HepG2 (cell line): Measurements from ENCODE around the gene PXT1. TPM values are rescaled to one million over a fixed set of nuclear protein-coding genes. Genes with fewer than 3 reads are reported as not detected.
A peak's percentile ranks its signal among the peaks of the same experiment; 100 is the strongest.

Source experiments
- AKAP8 ChIP-seq: sonication (generic); formaldehyde crosslinking; IDR thresholded peaks from 2 replicates; pipeline ENCODE4 v1.5.1; 2020; ENCODE audit warnings: mild to moderate bottlenecking, missing genetic modification reagents
- GPBP1L1 ChIP-seq: sonication (generic); formaldehyde crosslinking; IDR thresholded peaks from 2 replicates; pipeline ENCODE4 v1.5.0; 2020; ENCODE audit warnings: mild to moderate bottlenecking, missing genetic modification reagents
- JUND ChIP-seq: sonication (generic); formaldehyde crosslinking; IDR thresholded peaks from 2 replicates; pipeline ENCODE4 v1.8.0; 2022; ENCODE audit warnings: mild to moderate bottlenecking, missing genetic modification reagents
- MBNL3 ChIP-seq: fragments of 250-450 bp; sonication (Bioruptor Pico); conservative IDR thresholded peaks from 2 replicates; pipeline ENCODE4 v1.8.0; 2022; ENCODE audit warnings: mild to moderate bottlenecking, inconsistent platforms
- PAF1 ChIP-seq: IDR thresholded peaks from 2 replicates; pipeline ENCODE4 v1.6.1; 2016; ENCODE audit warnings: missing genetic modification reagents, missing compliant biosample characterization
- PHF5A ChIP-seq: IDR thresholded peaks from one replicate; pipeline ENCODE4 v1.6.1; 2018; ENCODE audit warnings: low read depth, missing genetic modification reagents; ENCODE audit not compliant: unreplicated experiment
- PRMT3 ChIP-seq: sonication (generic); formaldehyde crosslinking; IDR thresholded peaks from 2 replicates; pipeline ENCODE4 v1.8.1; 2022; ENCODE audit warnings: low read depth, mild to moderate bottlenecking, moderate library complexity, missing genetic modification reagents, borderline replicate concordance
- ZNF253 ChIP-seq: sonication (generic); formaldehyde crosslinking; IDR thresholded peaks from 2 replicates; pipeline ENCODE4 v1.8.0; 2022; ENCODE audit warnings: mild to moderate bottlenecking, missing genetic modification reagents, borderline replicate concordance
- ZNF337 ChIP-seq: sonication (generic); formaldehyde crosslinking; IDR thresholded peaks from 2 replicates; pipeline ENCODE4 v1.5.1; 2020; ENCODE audit warnings: missing genetic modification reagents, low read depth, mild to moderate bottlenecking, borderline replicate concordance
- ZNF432 ChIP-seq: sonication (generic); formaldehyde crosslinking; IDR thresholded peaks from 2 replicates; pipeline ENCODE4 v1.5.0; 2020; ENCODE audit warnings: missing genetic modification reagents, mild to moderate bottlenecking, borderline replicate concordance
- ZNF446 ChIP-seq: sonication (generic); formaldehyde crosslinking; IDR thresholded peaks from 2 replicates; pipeline ENCODE4 v1.5.0; 2020; ENCODE audit warnings: mild to moderate bottlenecking, missing genetic modification reagents
- ZNF567 ChIP-seq: sonication (generic); formaldehyde crosslinking; IDR thresholded peaks from 2 replicates; pipeline ENCODE4 v1.8.1; 2023; ENCODE audit warnings: mild to moderate bottlenecking, missing genetic modification reagents, borderline replicate concordance
- ZNF598 ChIP-seq: sonication (generic); formaldehyde crosslinking; IDR thresholded peaks from 2 replicates; pipeline ENCODE4 v1.5.1; 2020; ENCODE audit warnings: mild to moderate bottlenecking, missing genetic modification reagents, borderline replicate concordance
- ZNF619 ChIP-seq: sonication (generic); formaldehyde crosslinking; IDR thresholded peaks from 2 replicates; pipeline ENCODE4 v1.4.0; 2020; ENCODE audit warnings: mild to moderate bottlenecking, missing genetic modification reagents
- ZNF839 ChIP-seq: sonication (generic); formaldehyde crosslinking; IDR thresholded peaks from 2 replicates; pipeline ENCODE4 v1.4.0; 2020; ENCODE audit warnings: missing genetic modification reagents, mild to moderate bottlenecking, borderline replicate concordance
- ZSCAN22 ChIP-seq: sonication (generic); formaldehyde crosslinking; IDR thresholded peaks from 2 replicates; pipeline ENCODE4 v1.4.0; 2020; ENCODE audit warnings: mild to moderate bottlenecking, missing genetic modification reagents
- ZXDC ChIP-seq: sonication (generic); formaldehyde crosslinking; IDR thresholded peaks from 2 replicates; pipeline ENCODE4 v1.5.0; 2020; ENCODE audit warnings: mild to moderate bottlenecking, missing genetic modification reagents
- polyA plus RNA-seq, 8 experiments: library from polyadenylated mRNA; depleted of rRNA in 3 of 8; stranded (reverse) in 7 of 8; unstranded in 1 of 8; fragments of >200 nt; fragmentation: Illumina TruSeq in 4 of 8; extraction: Trizol in 4 of 8; gene quantifications; 2 replicates each; pipeline versions ENCODE4 v1.2.1 to v1.2.3, GENCODE V29; 2011 to 2016; ENCODE audit warnings: low read depth in 4 of 8, missing spikeins in 1 of 8, mixed read lengths in 1 of 8; ENCODE audit not compliant: insufficient read depth in 1 of 8
- total RNA-seq, 5 experiments: library from RNA; depleted of rRNA; stranded (reverse); fragments of >200 nt; fragmentation: Illumina TruSeq; extraction: Trizol; gene quantifications; 2 replicates each; pipeline ENCODE4 v1.2.3, GENCODE V29; 2016; ENCODE audit warnings: low read depth in 1 of 5
- TF ChIP-seq, protein P1 (sequence below): sonication (generic); formaldehyde crosslinking; conservative IDR thresholded peaks from 2 replicates; pipeline ENCODE4 v1.4.0; 2020; ENCODE audit warnings: missing genetic modification reagents
- TF ChIP-seq, protein P2 (sequence below): sonication (generic); formaldehyde crosslinking; IDR thresholded peaks from 2 replicates; pipeline ENCODE4 v1.8.1; 2022; ENCODE audit warnings: low read depth, mild to moderate bottlenecking, missing genetic modification reagents
- TF ChIP-seq, protein P3 (sequence below): IDR thresholded peaks from 2 replicates; pipeline ENCODE4 v1.6.1; 2016; ENCODE audit warnings: missing compliant biosample characterization, missing genetic modification reagents, borderline replicate concordance

Gene PXT1
- total and polyA plus RNA-seq, 2 of the 13 experiments (the other 11 are each of a cell fraction or from before 2014, with no cell fraction given) = 0.04 TPM; not detected in 1

DNA sequence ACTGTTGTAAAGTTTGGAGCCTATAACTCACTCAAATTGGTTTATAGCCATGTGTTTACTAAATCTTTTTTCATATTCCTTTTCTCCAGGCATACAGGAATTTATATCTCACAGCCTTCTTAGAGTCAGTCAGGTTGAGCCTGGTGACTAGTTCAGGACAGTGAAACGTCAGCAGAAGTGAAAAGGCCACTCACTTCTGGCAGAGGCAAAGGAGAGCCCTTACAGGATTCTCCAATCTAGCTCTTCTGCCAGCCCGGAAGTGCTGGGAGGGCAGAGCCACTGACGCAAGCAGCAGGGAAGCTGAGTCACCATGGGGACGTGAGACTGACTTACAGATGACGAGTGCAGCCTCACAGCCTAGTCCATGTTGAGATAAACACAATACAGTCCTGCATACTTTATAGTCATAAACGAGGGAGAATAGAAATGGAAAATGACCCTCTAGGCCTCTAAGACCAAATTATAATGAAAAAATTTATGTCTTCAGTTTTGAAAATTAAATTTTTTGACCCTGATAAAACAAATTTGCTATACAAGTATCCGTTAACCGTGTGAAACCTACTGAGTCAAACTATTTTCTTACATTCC is 1.3 kb downstream of the PXT1 start (continued):
- TF ChIP-seq, protein P1, sequence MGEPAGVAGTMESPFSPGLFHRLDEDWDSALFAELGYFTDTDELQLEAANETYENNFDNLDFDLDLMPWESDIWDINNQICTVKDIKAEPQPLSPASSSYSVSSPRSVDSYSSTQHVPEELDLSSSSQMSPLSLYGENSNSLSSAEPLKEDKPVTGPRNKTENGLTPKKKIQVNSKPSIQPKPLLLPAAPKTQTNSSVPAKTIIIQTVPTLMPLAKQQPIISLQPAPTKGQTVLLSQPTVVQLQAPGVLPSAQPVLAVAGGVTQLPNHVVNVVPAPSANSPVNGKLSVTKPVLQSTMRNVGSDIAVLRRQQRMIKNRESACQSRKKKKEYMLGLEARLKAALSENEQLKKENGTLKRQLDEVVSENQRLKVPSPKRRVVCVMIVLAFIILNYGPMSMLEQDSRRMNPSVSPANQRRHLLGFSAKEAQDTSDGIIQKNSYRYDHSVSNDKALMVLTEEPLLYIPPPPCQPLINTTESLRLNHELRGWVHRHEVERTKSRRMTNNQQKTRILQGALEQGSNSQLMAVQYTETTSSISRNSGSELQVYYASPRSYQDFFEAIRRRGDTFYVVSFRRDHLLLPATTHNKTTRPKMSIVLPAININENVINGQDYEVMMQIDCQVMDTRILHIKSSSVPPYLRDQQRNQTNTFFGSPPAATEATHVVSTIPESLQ = peak; percentile 59; the same call in 1 of the 2 replicates
- no peak for TF ChIP-seq GPBP1L1
- no peak for TF ChIP-seq ZNF598 (CRISPR knock-in tag)
- peak; percentile 88 for TF ChIP-seq JUND (CRISPR knock-in tag)
- no peak for TF ChIP-seq ZXDC (CRISPR knock-in tag)
- TF ChIP-seq ZNF619 (CRISPR knock-in tag) = no peak
- no peak for TF ChIP-seq ZNF432 (CRISPR knock-in tag)
- peak; percentile 64 for TF ChIP-seq PHF5A (CRISPR knock-in tag)
- TF ChIP-seq ZNF337 (CRISPR knock-in tag) = no peak
- TF ChIP-seq, protein P2, sequence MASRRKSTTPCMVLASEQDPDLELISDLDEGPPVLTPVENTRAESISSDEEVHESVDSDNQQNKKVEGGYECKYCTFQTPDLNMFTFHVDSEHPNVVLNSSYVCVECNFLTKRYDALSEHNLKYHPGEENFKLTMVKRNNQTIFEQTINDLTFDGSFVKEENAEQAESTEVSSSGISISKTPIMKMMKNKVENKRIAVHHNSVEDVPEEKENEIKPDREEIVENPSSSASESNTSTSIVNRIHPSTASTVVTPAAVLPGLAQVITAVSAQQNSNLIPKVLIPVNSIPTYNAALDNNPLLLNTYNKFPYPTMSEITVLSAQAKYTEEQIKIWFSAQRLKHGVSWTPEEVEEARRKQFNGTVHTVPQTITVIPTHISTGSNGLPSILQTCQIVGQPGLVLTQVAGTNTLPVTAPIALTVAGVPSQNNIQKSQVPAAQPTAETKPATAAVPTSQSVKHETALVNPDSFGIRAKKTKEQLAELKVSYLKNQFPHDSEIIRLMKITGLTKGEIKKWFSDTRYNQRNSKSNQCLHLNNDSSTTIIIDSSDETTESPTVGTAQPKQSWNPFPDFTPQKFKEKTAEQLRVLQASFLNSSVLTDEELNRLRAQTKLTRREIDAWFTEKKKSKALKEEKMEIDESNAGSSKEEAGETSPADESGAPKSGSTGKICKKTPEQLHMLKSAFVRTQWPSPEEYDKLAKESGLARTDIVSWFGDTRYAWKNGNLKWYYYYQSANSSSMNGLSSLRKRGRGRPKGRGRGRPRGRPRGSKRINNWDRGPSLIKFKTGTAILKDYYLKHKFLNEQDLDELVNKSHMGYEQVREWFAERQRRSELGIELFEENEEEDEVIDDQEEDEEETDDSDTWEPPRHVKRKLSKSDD (CRISPR knock-in tag) = peak; percentile 96
- no peak for TF ChIP-seq ZNF253
- no peak for TF ChIP-seq MBNL3 (CRISPR knock-in tag)
- no peak for TF ChIP-seq ZNF446
- TF ChIP-seq PAF1 (CRISPR knock-in tag) = no peak
- TF ChIP-seq PRMT3 = no peak
- TF ChIP-seq ZSCAN22 (CRISPR knock-in tag) = no peak
- TF ChIP-seq, protein P3, sequence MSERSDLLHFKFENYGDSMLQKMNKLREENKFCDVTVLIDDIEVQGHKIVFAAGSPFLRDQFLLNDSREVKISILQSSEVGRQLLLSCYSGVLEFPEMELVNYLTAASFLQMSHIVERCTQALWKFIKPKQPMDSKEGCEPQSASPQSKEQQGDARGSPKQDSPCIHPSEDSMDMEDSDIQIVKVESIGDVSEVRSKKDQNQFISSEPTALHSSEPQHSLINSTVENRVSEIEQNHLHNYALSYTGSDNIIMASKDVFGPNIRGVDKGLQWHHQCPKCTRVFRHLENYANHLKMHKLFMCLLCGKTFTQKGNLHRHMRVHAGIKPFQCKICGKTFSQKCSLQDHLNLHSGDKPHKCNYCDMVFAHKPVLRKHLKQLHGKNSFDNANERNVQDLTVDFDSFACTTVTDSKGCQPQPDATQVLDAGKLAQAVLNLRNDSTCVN (CRISPR knock-in tag) = 0 out of 2 replicates have a peak, but pooled peaks have one; percentile 74
- TF ChIP-seq AKAP8 (CRISPR knock-in tag) = no peak
- TF ChIP-seq ZNF567 (CRISPR knock-in tag) = no peak
- no peak for TF ChIP-seq ZNF839 (CRISPR knock-in tag)
